ENCODE data around the gene METTL16. TPM values are rescaled to one million over a fixed set of nuclear protein-coding genes. Genes with fewer than 3 reads are reported as not detected.

Gene METTL16
- total RNA-seq, 1 donor from 2014 or later = 20.8 TPM

DNA sequence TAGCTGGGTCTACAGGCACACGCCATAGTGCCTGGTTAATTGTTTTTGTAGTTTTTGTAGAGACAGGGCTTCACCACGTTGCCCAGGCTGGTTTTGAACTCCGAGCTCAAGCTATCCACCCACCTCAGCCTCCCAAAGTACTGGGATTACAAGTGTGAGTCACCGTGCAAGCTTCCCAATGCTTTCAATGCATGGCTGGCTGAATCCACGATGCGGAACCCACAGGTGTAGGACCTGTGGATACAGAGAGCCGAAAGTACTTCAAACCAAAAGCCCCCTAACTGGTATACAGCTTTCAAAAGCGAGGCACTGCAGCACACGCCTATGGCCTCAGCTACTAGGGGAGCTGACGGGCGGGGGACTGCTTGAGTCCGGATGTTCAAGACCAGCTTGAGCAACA, 44.8 kb downstream of the METTL16 start:
- H3K27me3 ChIP-seq (ENCODE audit: low read depth) = no peaks in the 10 kb centered on the region
- no peak overlapping the region for H3K4me3 ChIP-seq
- no peak for TF ChIP-seq CTCF (IDR thresholded peaks at IDR 0.05; ENCODE audit: borderline replicate concordance)
- H3K4me1 ChIP-seq = no peaks in the 10 kb centered on the region
- DNase-seq = no peak
- no peaks in the 10 kb centered on the region for H3K9me3 ChIP-seq (replicated peaks)
- intact Hi-C loops (cut with micrococcal nuclease) = no loop called here
- no peak overlapping the region for H3K27ac ChIP-seq (replicated peaks)
- H3K36me3 ChIP-seq = peaks cover 77% of the 10 kb centered on the region

DNA sequence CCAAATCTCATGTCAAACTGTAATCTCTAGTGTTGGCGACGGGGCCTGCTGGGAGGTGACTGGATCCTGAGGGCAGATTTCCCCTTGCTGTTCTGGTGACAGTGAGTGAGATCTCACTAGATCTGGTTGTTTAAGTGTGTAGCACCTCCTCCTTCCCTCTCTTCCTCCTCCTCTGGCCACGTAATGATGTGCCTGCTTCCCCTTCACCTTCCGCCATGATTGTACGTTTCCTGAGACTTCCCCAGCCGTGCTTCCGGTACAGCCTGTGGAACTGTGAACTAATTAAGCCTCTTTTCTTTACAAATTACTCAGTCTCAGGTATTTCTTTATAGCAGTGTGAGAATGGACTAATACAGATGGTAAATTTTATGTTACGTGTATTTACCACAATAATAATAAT, 49.2 kb downstream of the METTL16 start:
- Histone ChIP-seq H3K4me3 (no peak overlapping the region), H3K4me1 (no peaks in the 10 kb centered on the region), H3K9me3 (replicated peaks) (no peaks in the 10 kb centered on the region), H3K27me3 (ENCODE audit: low read depth) (no peaks in the 10 kb centered on the region), H3K27ac (replicated peaks) (no peak overlapping the region), H3K36me3 (peaks cover 78% of the 10 kb centered on the region)
- no peak for DNase-seq
- intact Hi-C loops (cut with micrococcal nuclease) = no loop called here
- TF ChIP-seq CTCF (IDR thresholded peaks at IDR 0.05; ENCODE audit: borderline replicate concordance) = no peak

- intact Hi-C loops (cut with micrococcal nuclease) = no loop called here
- Histone ChIP-seq H3K36me3 (peaks cover 87% of the 10 kb centered on the region), H3K9me3 (replicated peaks) (no peaks in the 10 kb centered on the region), H3K27ac (replicated peaks) (no peak overlapping the region), H3K4me1 (no peaks in the 10 kb centered on the region), H3K4me3 (no peak overlapping the region), H3K27me3 (ENCODE audit: low read depth) (no peaks in the 10 kb centered on the region)
- DNase-seq = no peak
- TF ChIP-seq CTCF (IDR thresholded peaks at IDR 0.05; ENCODE audit: borderline replicate concordance) = no peak
Observed at GRCh38 chr17:2459917-2460271, 51.8 kb downstream of the METTL16 start.

DNA sequence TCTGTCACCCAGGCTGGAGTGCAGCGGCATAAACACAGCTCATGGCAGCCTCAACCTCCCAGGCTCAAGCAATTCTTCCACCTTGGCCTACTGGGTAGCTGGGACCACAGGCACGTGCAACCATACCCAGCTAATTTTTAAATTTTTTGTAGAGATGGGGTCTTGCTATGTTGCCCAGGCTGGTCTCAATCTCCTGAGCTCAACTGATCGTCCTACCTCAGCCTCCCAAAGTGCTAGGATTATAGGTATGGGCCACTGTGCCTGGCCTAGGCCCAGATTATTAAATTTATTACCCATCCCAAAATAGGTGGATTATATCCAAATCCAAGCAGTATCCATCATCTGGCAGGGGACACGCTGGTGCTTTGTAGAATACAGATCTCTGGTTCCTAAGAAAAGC, 53.8 kb downstream of the METTL16 start:
- Histone ChIP-seq H3K4me3 (no peak overlapping the region), H3K4me1 (no peaks in the 10 kb centered on the region), H3K27me3 (ENCODE audit: low read depth) (no peaks in the 10 kb centered on the region), H3K27ac (replicated peaks) (no peak overlapping the region), H3K36me3 (peaks cover 74% of the 10 kb centered on the region), H3K9me3 (replicated peaks) (no peaks in the 10 kb centered on the region)
- intact Hi-C loops (cut with micrococcal nuclease) = no loop called here
- DNase-seq = no peak
- TF ChIP-seq CTCF (IDR thresholded peaks at IDR 0.05; ENCODE audit: borderline replicate concordance) = no peak

- Histone ChIP-seq H3K27ac (replicated peaks) (no peak overlapping the region), H3K36me3 (peaks cover 60% of the 10 kb centered on the region), H3K4me3 (no peak overlapping the region), H3K27me3 (ENCODE audit: low read depth) (no peaks in the 10 kb centered on the region), H3K4me1 (no peaks in the 10 kb centered on the region), H3K9me3 (replicated peaks) (no peaks in the 10 kb centered on the region)
- DNase-seq = no peak
- intact Hi-C loops (cut with micrococcal nuclease) = no loop called here
- TF ChIP-seq CTCF (IDR thresholded peaks at IDR 0.05; ENCODE audit: borderline replicate concordance) = no peak
Observed at GRCh38 chr17:2456475-2456874, 55.2 kb downstream of the METTL16 start.

DNA sequence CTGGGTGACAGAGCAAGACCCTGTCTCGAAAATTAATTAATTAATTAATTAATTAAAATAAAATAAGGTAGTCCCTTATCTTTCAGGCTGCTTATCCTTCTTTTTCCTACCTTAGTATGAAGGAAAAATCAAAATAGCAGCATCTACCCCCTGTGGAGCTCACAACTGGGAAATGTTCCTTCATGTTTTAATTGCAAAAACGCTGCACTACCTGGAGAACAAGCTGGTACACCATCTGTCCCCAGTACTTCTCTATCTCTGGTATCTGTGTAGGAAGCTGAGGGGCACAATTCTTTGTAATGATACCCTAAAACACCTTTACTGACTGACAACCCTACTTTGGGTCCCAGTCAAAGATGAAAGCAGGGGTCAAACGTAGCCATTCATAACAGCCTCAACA, 55.7 kb downstream of the METTL16 start:
- H3K36me3 ChIP-seq = peaks cover 55% of the 10 kb centered on the region
- no peak for DNase-seq
- intact Hi-C loops (cut with micrococcal nuclease) = no loop called here

More for the DNA sequence above, 55.7 kb downstream of the METTL16 start:
- Histone ChIP-seq H3K4me3 (no peak overlapping the region), H3K4me1 (no peaks in the 10 kb centered on the region), H3K27ac (replicated peaks) (no peak overlapping the region), H3K27me3 (ENCODE audit: low read depth) (no peaks in the 10 kb centered on the region), H3K9me3 (replicated peaks) (no peaks in the 10 kb centered on the region)
- TF ChIP-seq CTCF (IDR thresholded peaks at IDR 0.05; ENCODE audit: borderline replicate concordance) = no peak

All from left ventricle myocardium inferior (tissue), 1 donor.